CD14-positive monocyte (primary cell): ENCODE results near the gene PNMA8A. TPM values are rescaled to one million over a fixed set of nuclear protein-coding genes. Genes with fewer than 3 reads are reported as not detected.

ENCODE experiments used
- DNase-seq, 3 donors: peaks; one replicate each; pipeline ENCODE4 v3.0.0-alpha.2; 2011 to 2022
- H2AFZ ChIP-seq: 2 replicates; pipeline ENCODE4 v1.6.0; 2012; ENCODE audit warnings: mild to moderate bottlenecking, low read depth, low read length, inconsistent platforms; ENCODE audit not compliant: insufficient read depth, poor library complexity, severe bottlenecking
- H3K27ac ChIP-seq, 2 donors: 1 replicate in 1 of 2; 2 replicates in 1 of 2; pipeline ENCODE4 v1.5.1; 2012 to 2013; ENCODE audit warnings: low read length in 2 of 2, control low read depth in 1 of 2, inconsistent platforms in 1 of 2, low read depth in 1 of 2, mild to moderate bottlenecking in 1 of 2
- H3K27me3 ChIP-seq, 2 donors: one replicate each; pipeline versions ENCODE4 v1.6.0 to v1.6.1; 2011 to 2013; ENCODE audit warnings: low read length in 2 of 2; ENCODE audit not compliant: control insufficient read depth in 2 of 2, insufficient read depth in 2 of 2
- H3K36me3 ChIP-seq, 2 donors: replicated peaks in 1 of 2; 1 replicate in 1 of 2; 2 replicates in 1 of 2; pipeline versions ENCODE4 v1.5.1 to v1.6.1; 2012 to 2013; ENCODE audit warnings: low read length in 2 of 2, control low read depth in 1 of 2, inconsistent platforms in 1 of 2, mild to moderate bottlenecking in 1 of 2; ENCODE audit not compliant: insufficient read depth in 2 of 2, control insufficient read depth in 1 of 2
- H3K4me1 ChIP-seq, 2 donors: 1 replicate in 1 of 2; 2 replicates in 1 of 2; pipeline versions ENCODE4 v1.5.1 to v1.6.1; 2012 to 2013; ENCODE audit warnings: low read length in 2 of 2, control low read depth in 1 of 2, inconsistent platforms in 1 of 2, mild to moderate bottlenecking in 1 of 2, moderate library complexity in 1 of 2; ENCODE audit not compliant: insufficient read depth in 2 of 2, control insufficient read depth in 1 of 2
- H3K4me2 ChIP-seq: replicated peaks from 2 replicates; pipeline ENCODE3; 2012; ENCODE audit warnings: low read length, moderate library complexity, mild to moderate bottlenecking; ENCODE audit not compliant: poor library complexity, severe bottlenecking; ENCODE audit errors: extremely low read depth
- H3K4me3 ChIP-seq, 3 experiments: fragments of 200-600 bp in 1 of 3; sonication (generic) in 1 of 3; replicated peaks in 1 of 3; 1 replicate in 2 of 3; 2 replicates in 1 of 3; pipeline ENCODE4 v1.5.1; 2011 to 2013; ENCODE audit warnings: low read length in 3 of 3, mild to moderate bottlenecking in 3 of 3, control low read depth in 2 of 3, low read depth in 2 of 3, inconsistent platforms in 1 of 3, moderate library complexity in 1 of 3
- H3K79me2 ChIP-seq: 2 replicates; pipeline ENCODE4 v1.6.0; 2012; ENCODE audit warnings: mild to moderate bottlenecking, control low read depth, inconsistent platforms, low read length, moderate library complexity; ENCODE audit not compliant: insufficient read depth
- H3K9ac ChIP-seq: 2 replicates; pipeline ENCODE4 v1.6.0; 2017; ENCODE audit warnings: low read length, mild to moderate bottlenecking; ENCODE audit not compliant: insufficient read depth, poor library complexity, severe bottlenecking
- H3K9me3 ChIP-seq, 2 donors: replicated peaks in 1 of 2; 1 replicate in 1 of 2; 2 replicates in 1 of 2; pipeline versions ENCODE4 v1.5.1 to v1.6.1; 2012 to 2013; ENCODE audit warnings: low read length in 2 of 2, control low read depth in 1 of 2; ENCODE audit not compliant: control insufficient read depth in 1 of 2, insufficient read depth in 1 of 2
- H4K20me1 ChIP-seq: 2 replicates; pipeline ENCODE4 v1.6.0; 2012; ENCODE audit warnings: mild to moderate bottlenecking, low read length, control low read depth, moderate library complexity; ENCODE audit not compliant: insufficient read depth
- H3K27ac Mint-ChIP-seq, 7 donors: one replicate each; pipeline ENCODE4 v1.8.0; 2020; ENCODE audit warnings: mild to moderate bottlenecking in 7 of 7, mixed read lengths in 7 of 7, moderate library complexity in 6 of 7, inconsistent platforms in 2 of 7
- H3K27me3 Mint-ChIP-seq, 3 donors: one replicate each; pipeline ENCODE4 v1.8.0; 2021 to 2022; ENCODE audit warnings: low read depth in 3 of 3, mild to moderate bottlenecking in 3 of 3, mixed read lengths in 3 of 3, moderate library complexity in 3 of 3, inconsistent platforms in 1 of 3
- H3K36me3 Mint-ChIP-seq, 2 donors: one replicate each; pipeline ENCODE4 v1.8.0; 2020; ENCODE audit warnings: mixed read lengths in 2 of 2, inconsistent platforms in 1 of 2, mild to moderate bottlenecking in 1 of 2
- H3K4me1 Mint-ChIP-seq: one replicate; pipeline ENCODE4 v1.8.0; 2020; ENCODE audit warnings: mild to moderate bottlenecking, mixed read lengths
- H3K4me3 Mint-ChIP-seq, 2 donors: one replicate each; pipeline ENCODE4 v1.8.0; 2020; ENCODE audit warnings: mild to moderate bottlenecking in 2 of 2, mixed read lengths in 2 of 2, moderate library complexity in 1 of 2
- H3K9me3 Mint-ChIP-seq, 7 donors: one replicate each; pipeline ENCODE4 v1.8.0; 2020 to 2022; ENCODE audit warnings: mixed read lengths in 7 of 7, mild to moderate bottlenecking in 6 of 7, moderate library complexity in 6 of 7, inconsistent platforms in 2 of 7
- CTCF ChIP-seq: fragments of 200-600 bp; IDR thresholded peaks from one replicate; pipeline ENCODE4 v1.8.0; 2022; ENCODE audit warnings: antibody characterized with exemption, mild to moderate bottlenecking
- WGBS: methylation state at CpG from one replicate; pipeline ENCODE4 v1.1.5; 2013; ENCODE audit warnings: missing lambda C conversion rate; ENCODE audit not compliant: insufficient coverage; 5-methylcytosine and 5-hydroxymethylcytosine counted together
- intact Hi-C, 2 donors: fragments of 100-400 bp; cut with micrococcal nuclease; formaldehyde crosslinking; loops; one replicate each; pipeline versions ENCODE4 v1.15.0 to v1.15.1; 2023
- polyA plus RNA-seq, 3 donors: library from polyadenylated mRNA; depleted of rRNA in 1 of 3; unstranded in 2 of 3; stranded (reverse) in 1 of 3; fragments of 300-500 nt in 2 of 3; fragments of >200 nt in 1 of 3; fragmentation: Illumina TruSeq in 2 of 3; gene quantifications; 1 replicate in 2 of 3; 2 replicates in 1 of 3; pipeline ENCODE4 v1.2.3, GENCODE V29; 2012 to 2021

Gene PNMA8A
- polyA plus RNA-seq, 3 donors = not detected

GRCh38 chr19:46469541-46470185 lies 1.7 kb downstream of the PNMA8A start:
- Mint-ChIP-seq H3K36me3 (no peaks in the 10 kb centered on the region), H3K9me3 (peaks cover 0 to 7% (median 0%) of the 10 kb centered on the region in 7 donors), H3K27ac (peak overlapping the region in 1 of 7 donors; percentile 6), H3K27me3 (peaks cover 46 to 59% (median 52%) of the 10 kb centered on the region in 3 donors), H3K4me1 (peaks cover 2% of the 10 kb centered on the region), H3K4me3 (peak overlapping the region in 1 of 2 donors; percentile 26)
- no peak overlapping the region for H3K4me2 ChIP-seq
- H3K4me3 ChIP-seq = no peak overlapping the region
- H3K9ac ChIP-seq = no peak overlapping the region
- no peaks in the 10 kb centered on the region for H4K20me1 ChIP-seq
- H2AFZ ChIP-seq = no peak overlapping the region
- no peaks in the 10 kb centered on the region for H3K79me2 ChIP-seq
- H3K9me3 ChIP-seq = no peaks in the 10 kb centered on the region
- no peaks in the 10 kb centered on the region for H3K36me3 ChIP-seq
- no peak overlapping the region for H3K27ac ChIP-seq
- peaks cover 13 to 36% of the 10 kb centered on the region in 2 donors for H3K27me3 ChIP-seq
- intact Hi-C loops = no loop called here
- 96% methylated on average over 13 of the region's 18 CpGs for WGBS
- no peak for DNase-seq
- peaks cover 0 to 9% of the 10 kb centered on the region in 2 donors for H3K4me1 ChIP-seq
- no peak for TF ChIP-seq CTCF

- H3K4me1 Mint-ChIP-seq = no peaks in the 10 kb centered on the region
- Histone ChIP-seq H2AFZ (no peak overlapping the region), H3K9me3 (no peaks in the 10 kb centered on the region), H3K27me3 (peaks cover 2 to 16% of the 10 kb centered on the region in 2 donors), H3K4me3 (no peak overlapping the region), H3K36me3 (no peaks in the 10 kb centered on the region), H4K20me1 (no peaks in the 10 kb centered on the region), H3K79me2 (no peaks in the 10 kb centered on the region), H3K4me1 (peaks cover 0 to 8% of the 10 kb centered on the region in 2 donors), H3K27ac (no peak overlapping the region), H3K9ac (no peak overlapping the region), H3K4me2 (no peak overlapping the region)
- intact Hi-C loops = no loop called here
- no peak overlapping the region for H3K27ac Mint-ChIP-seq
- no peak for DNase-seq
- peaks cover 28 to 45% (median 30%) of the 10 kb centered on the region in 3 donors for H3K27me3 Mint-ChIP-seq
- H3K9me3 Mint-ChIP-seq = peaks cover 0 to 3% (median 0%) of the 10 kb centered on the region in 7 donors
- H3K4me3 Mint-ChIP-seq = no peak overlapping the region
- no peak for TF ChIP-seq CTCF
- H3K36me3 Mint-ChIP-seq = no peaks in the 10 kb centered on the region
- 90% methylated on average over 12 of the region's 15 CpGs for WGBS
Observed at GRCh38 chr19:46466536-46467196, 4.7 kb downstream of the PNMA8A start.
